A673 (cell line): Measurements from ENCODE around the gene NPPA. TPM values are rescaled to one million over a fixed set of nuclear protein-coding genes. Genes with fewer than 3 reads are reported as not detected.

Experiments
- BruUV-seq: library from RNA; stranded (reverse); fragments of 400-500 nt; replicated peaks from 2 replicates; lab custom pipeline; 2021; lab: Mats Ljungman, UMichigan
- CTCF ChIA-PET: fragments of 300-600 bp; sonication (Branson Sonifier 250); formaldehyde crosslinking; loops from one replicate; lab custom pipeline; 2022; ENCODE audit warnings: antibody characterized with exemption; lab: Charles Lee
- POLR2A ChIA-PET: fragments of 300-600 bp; sonication (Branson Sonifier 250); formaldehyde crosslinking; loops from one replicate; lab custom pipeline; 2022; ENCODE audit warnings: antibody characterized with exemption; ENCODE audit not compliant: low non-redundant PET; lab: Charles Lee
- DNase-seq: peaks from one replicate; pipeline ENCODE4 v3.0.0-alpha.2; 2015; ENCODE audit warnings: low spot score
- H3K27ac ChIP-seq: fragments of 200-600 bp; sonication (generic); 2 replicates; pipeline ENCODE4 v1.5.1; 2016; ENCODE audit warnings: mixed run types, low read depth, mild to moderate bottlenecking, mixed read lengths, antibody characterized with exemption, low read length; ENCODE audit not compliant: poor library complexity, severe bottlenecking
- H3K27me3 ChIP-seq: fragments of 200-600 bp; sonication (generic); replicated peaks from 2 replicates; pipeline ENCODE4 v1.6.1; 2017; ENCODE audit warnings: mixed run types, low read depth, mild to moderate bottlenecking, mixed read lengths, antibody characterized with exemption, low read length; ENCODE audit not compliant: insufficient read depth, poor library complexity
- H3K36me3 ChIP-seq: fragments of 200-600 bp; sonication (generic); 2 replicates; pipeline ENCODE4 v1.6.1; 2016; ENCODE audit warnings: mixed run types, mild to moderate bottlenecking, mixed read lengths, antibody characterized with exemption, low read length; ENCODE audit not compliant: insufficient read depth, poor library complexity, severe bottlenecking
- H3K4me1 ChIP-seq: fragments of 200-600 bp; sonication (generic); 2 replicates; pipeline ENCODE4 v1.6.1; 2017; ENCODE audit warnings: mixed run types, mild to moderate bottlenecking, mixed read lengths, antibody characterized with exemption, low read length; ENCODE audit not compliant: insufficient read depth, poor library complexity, severe bottlenecking
- H3K4me3 ChIP-seq: fragments of 200-600 bp; sonication (generic); 2 replicates; pipeline ENCODE4 v1.5.1; 2016; ENCODE audit warnings: low read depth, mixed run types, mild to moderate bottlenecking, mixed read lengths, low read length; ENCODE audit not compliant: poor library complexity, severe bottlenecking
- H3K9me3 ChIP-seq: fragments of 200-600 bp; sonication (generic); 2 replicates; pipeline ENCODE4 v1.6.1; 2016; ENCODE audit warnings: mixed run types, low read depth, mild to moderate bottlenecking, mixed read lengths, antibody characterized with exemption, low read length; ENCODE audit not compliant: poor library complexity, severe bottlenecking
- EZH2 ChIP-seq: fragments of 200-600 bp; sonication (generic); IDR thresholded peaks from 2 replicates; pipeline ENCODE4 v1.6.1; 2017; ENCODE audit warnings: borderline replicate concordance, low read depth, mild to moderate bottlenecking, mixed read lengths, antibody characterized with exemption, low read length; ENCODE audit not compliant: poor library complexity, severe bottlenecking
- intact Hi-C: fragments of 100-400 bp; cut with micrococcal nuclease; formaldehyde crosslinking; loops from one replicate; pipeline ENCODE4 v1.10.0; 2022; ENCODE audit not compliant: unreplicated experiment
- total RNA-seq: library from RNA; stranded (reverse); gene quantifications from 2 replicates; pipeline ENCODE4 v1.2.3, GENCODE V29; 2021
- TF ChIP-seq, protein P1 (sequence below): fragments of 300-800, 200-600 bp; sonication (generic); conservative IDR thresholded peaks from 2 replicates; pipeline ENCODE4 v1.5.1; 2017; ENCODE audit warnings: low read depth, mild to moderate bottlenecking, antibody characterized with exemption, low read length, moderate library complexity, mixed read lengths

NPPA gene
- total RNA-seq, 1 experiment from 2014 or later = not detected

DNA sequence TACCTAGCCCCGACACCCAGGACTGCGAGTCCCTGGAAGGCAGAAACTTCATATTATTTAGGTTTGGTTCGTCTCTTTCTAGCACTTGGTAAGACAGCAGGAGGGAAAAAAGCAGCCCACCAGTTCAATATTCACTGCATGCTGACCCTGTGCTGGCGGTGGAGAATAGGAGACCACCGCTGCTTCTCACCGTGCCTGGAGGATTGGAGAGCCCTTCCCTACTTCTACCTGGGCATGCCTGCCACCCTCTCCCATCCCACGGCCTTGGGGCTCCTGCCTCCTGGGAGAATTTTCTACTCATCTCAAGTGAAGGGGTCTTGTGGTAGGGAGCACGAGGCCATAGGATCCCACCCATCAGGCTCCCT, 47.2 kb downstream of the NPPA start:
- TF ChIP-seq EZH2 = no peak
- TF ChIP-seq, protein P1, sequence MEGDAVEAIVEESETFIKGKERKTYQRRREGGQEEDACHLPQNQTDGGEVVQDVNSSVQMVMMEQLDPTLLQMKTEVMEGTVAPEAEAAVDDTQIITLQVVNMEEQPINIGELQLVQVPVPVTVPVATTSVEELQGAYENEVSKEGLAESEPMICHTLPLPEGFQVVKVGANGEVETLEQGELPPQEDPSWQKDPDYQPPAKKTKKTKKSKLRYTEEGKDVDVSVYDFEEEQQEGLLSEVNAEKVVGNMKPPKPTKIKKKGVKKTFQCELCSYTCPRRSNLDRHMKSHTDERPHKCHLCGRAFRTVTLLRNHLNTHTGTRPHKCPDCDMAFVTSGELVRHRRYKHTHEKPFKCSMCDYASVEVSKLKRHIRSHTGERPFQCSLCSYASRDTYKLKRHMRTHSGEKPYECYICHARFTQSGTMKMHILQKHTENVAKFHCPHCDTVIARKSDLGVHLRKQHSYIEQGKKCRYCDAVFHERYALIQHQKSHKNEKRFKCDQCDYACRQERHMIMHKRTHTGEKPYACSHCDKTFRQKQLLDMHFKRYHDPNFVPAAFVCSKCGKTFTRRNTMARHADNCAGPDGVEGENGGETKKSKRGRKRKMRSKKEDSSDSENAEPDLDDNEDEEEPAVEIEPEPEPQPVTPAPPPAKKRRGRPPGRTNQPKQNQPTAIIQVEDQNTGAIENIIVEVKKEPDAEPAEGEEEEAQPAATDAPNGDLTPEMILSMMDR = no peak
- intact Hi-C loops = no loop called here
- H3K4me1 ChIP-seq = peaks cover 22% of the 10 kb centered on the region
- peaks cover 30% of the 10 kb centered on the region for H3K36me3 ChIP-seq
- ChIA-PET CTCF (no interaction called here), POLR2A (no interaction called here)
- no peak overlapping the region for H3K4me3 ChIP-seq
- no peak for DNase-seq
- H3K9me3 ChIP-seq = no peaks in the 10 kb centered on the region
- no peaks in the 10 kb centered on the region for H3K27me3 ChIP-seq
- no peak overlapping the region for H3K27ac ChIP-seq
- BruUV-seq = no TSS peak

GRCh38 chr1:11799896-11800295, 47.7 kb downstream of the NPPA start:
- Histone ChIP-seq H3K36me3 (peaks cover 35% of the 10 kb centered on the region), H3K9me3 (no peaks in the 10 kb centered on the region), H3K4me3 (no peak overlapping the region), H3K27me3 (no peaks in the 10 kb centered on the region), H3K4me1 (peaks cover 22% of the 10 kb centered on the region), H3K27ac (no peak overlapping the region)
- no TSS peak for BruUV-seq
- no peak for TF ChIP-seq EZH2
- TF ChIP-seq, protein P1 = no peak
- no peak for DNase-seq
- CTCF ChIA-PET = interaction anchor here (0.7 kb wide), 1 partner anchor 204 kb away, joined by 7 read pairs; no protein-coding TSS in a partner anchor
- intact Hi-C loops = no loop called here
- POLR2A ChIA-PET = no interaction called here

GRCh38 chr1:11799099-11799498, 48.5 kb downstream of the NPPA start:
- POLR2A ChIA-PET = no interaction called here
- no peak for TF ChIP-seq EZH2
- TF ChIP-seq, protein P1 = no peak
- BruUV-seq = no TSS peak

More at GRCh38 chr1:11799099-11799498, 48.5 kb downstream of the NPPA start:
- Histone ChIP-seq H3K4me1 (peaks cover 14% of the 10 kb centered on the region), H3K4me3 (no peak overlapping the region), H3K36me3 (peaks cover 43% of the 10 kb centered on the region), H3K9me3 (no peaks in the 10 kb centered on the region), H3K27ac (no peak overlapping the region), H3K27me3 (no peaks in the 10 kb centered on the region)
- no peak for DNase-seq
- intact Hi-C loops = no loop called here
- CTCF ChIA-PET = no interaction called here
